ENCODE measurements around the gene SCGB1C2.

The SCGB1C2 gene

GRCh38 chr17:180381-181244, 43.2 kb downstream of the SCGB1C2 start:
- Histone ChIP-seq H3K9me3 (ENCODE audit: control insufficient read depth in 5 of 5, low read length in 5 of 5) (no peaks in the 10 kb centered on the region), H3K27ac (ENCODE audit: low read depth, low read length) (peak overlapping the region; percentile 11), H3K9ac (ENCODE audit: low read length in 5 of 5) (peak overlapping the region in 2 of 5 donors; percentile 53 to 56), H3K4me3 (ENCODE audit: low read depth in 1 of 5, low read length in 5 of 5) (peak overlapping the region in 4 of 5 donors; percentile 42 to 70 (median 61)), H3K27me3 (ENCODE audit: control insufficient read depth in 5 of 5, insufficient read depth in 4 of 5, low read length in 5 of 5) (peaks cover 20 to 42% (median 35%) of the 10 kb centered on the region in 5 donors), H3K36me3 (ENCODE audit: control insufficient read depth in 5 of 5, insufficient read depth in 5 of 5, low read length in 5 of 5) (no peaks in the 10 kb centered on the region), H3K4me1 (ENCODE audit: control insufficient read depth in 5 of 5, insufficient read depth in 5 of 5, low read length in 5 of 5) (peaks cover 1 to 47% (median 15%) of the 10 kb centered on the region in 5 donors)

GRCh38 chr17:181245-182049, 44.1 kb downstream of the SCGB1C2 start, which contains the start of gene DOC2B:
Gene DOC2B (minus strand): TSS chr17:181650. CDS start chr17:181479, 171 bp downstream.
- Histone ChIP-seq H3K27me3 (ENCODE audit: control insufficient read depth in 5 of 5, insufficient read depth in 4 of 5, low read length in 5 of 5) (peaks cover 20 to 42% (median 35%) of the 10 kb centered on the region in 5 donors), H3K9ac (ENCODE audit: low read length in 5 of 5) (peak within 1 kb of the TSS in 2 of 5 donors; percentile 53 to 56)

GRCh38 chr17:182050-182751, 44.8 kb downstream of the SCGB1C2 start:
- peaks cover 1 to 47% (median 15%) of the 10 kb centered on the region in 5 donors for H3K4me1 ChIP-seq (ENCODE audit: control insufficient read depth in 5 of 5, insufficient read depth in 5 of 5, low read length in 5 of 5)
- peaks cover 20 to 41% (median 35%) of the 10 kb centered on the region in 5 donors for H3K27me3 ChIP-seq (ENCODE audit: control insufficient read depth in 5 of 5, insufficient read depth in 4 of 5, low read length in 5 of 5)
- H3K36me3 ChIP-seq (ENCODE audit: control insufficient read depth in 5 of 5, insufficient read depth in 5 of 5, low read length in 5 of 5), result no peaks in the 10 kb centered on the region
- no peak overlapping the region for H3K9ac ChIP-seq (ENCODE audit: low read length in 5 of 5)
- no peaks in the 10 kb centered on the region for H3K9me3 ChIP-seq (ENCODE audit: control insufficient read depth in 5 of 5, low read length in 5 of 5)
- no peak overlapping the region for H3K27ac ChIP-seq (ENCODE audit: low read depth, low read length)
- H3K4me3 ChIP-seq (ENCODE audit: low read depth in 1 of 5, low read length in 5 of 5), result peak overlapping the region; percentile 51 to 70 (median 63)

More at GRCh38 chr17:181245-182049, 44.1 kb downstream of the SCGB1C2 start, which contains the start of gene DOC2B:
- Histone ChIP-seq H3K36me3 (ENCODE audit: control insufficient read depth in 5 of 5, insufficient read depth in 5 of 5, low read length in 5 of 5) (no peaks in the 10 kb centered on the region), H3K27ac (ENCODE audit: low read depth, low read length) (no peak within 1 kb of the TSS), H3K4me1 (ENCODE audit: control insufficient read depth in 5 of 5, insufficient read depth in 5 of 5, low read length in 5 of 5) (peaks cover 1 to 47% (median 15%) of the 10 kb centered on the region in 5 donors), H3K9me3 (ENCODE audit: control insufficient read depth in 5 of 5, low read length in 5 of 5) (no peaks in the 10 kb centered on the region), H3K4me3 (ENCODE audit: low read depth in 1 of 5, low read length in 5 of 5) (peak within 1 kb of the TSS; percentile 60 to 70 (median 63))

GRCh38 chr17:183021-183420, 45.7 kb downstream of the SCGB1C2 start:
- H3K4me3 ChIP-seq (ENCODE audit: low read depth in 1 of 5, low read length in 5 of 5), result no peak overlapping the region
- H3K27me3 ChIP-seq (ENCODE audit: control insufficient read depth in 5 of 5, insufficient read depth in 4 of 5, low read length in 5 of 5), result peaks cover 17 to 35% (median 32%) of the 10 kb centered on the region in 5 donors
- no peaks in the 10 kb centered on the region for H3K36me3 ChIP-seq (ENCODE audit: control insufficient read depth in 5 of 5, insufficient read depth in 5 of 5, low read length in 5 of 5)
- H3K27ac ChIP-seq (ENCODE audit: low read depth, low read length), result no peak overlapping the region
- peak overlapping the region in 1 of 5 donors; percentile 14 for H3K9ac ChIP-seq (ENCODE audit: low read length in 5 of 5)
- H3K4me1 ChIP-seq (ENCODE audit: control insufficient read depth in 5 of 5, insufficient read depth in 5 of 5, low read length in 5 of 5), result peaks cover 1 to 44% (median 15%) of the 10 kb centered on the region in 5 donors
- H3K9me3 ChIP-seq (ENCODE audit: control insufficient read depth in 5 of 5, low read length in 5 of 5), result no peaks in the 10 kb centered on the region

- Histone ChIP-seq H3K4me3 (ENCODE audit: low read depth in 1 of 5, low read length in 5 of 5) (no peak overlapping the region), H3K9ac (ENCODE audit: low read length in 5 of 5) (no peak overlapping the region), H3K36me3 (ENCODE audit: control insufficient read depth in 5 of 5, insufficient read depth in 5 of 5, low read length in 5 of 5) (no peaks in the 10 kb centered on the region), H3K4me1 (ENCODE audit: control insufficient read depth in 5 of 5, insufficient read depth in 5 of 5, low read length in 5 of 5) (peaks cover 1 to 25% (median 10%) of the 10 kb centered on the region in 5 donors), H3K9me3 (ENCODE audit: control insufficient read depth in 5 of 5, low read length in 5 of 5) (no peaks in the 10 kb centered on the region), H3K27me3 (ENCODE audit: control insufficient read depth in 5 of 5, insufficient read depth in 4 of 5, low read length in 5 of 5) (peaks cover 10 to 25% (median 20%) of the 10 kb centered on the region in 5 donors), H3K27ac (ENCODE audit: low read depth, low read length) (no peak overlapping the region)
Measured at GRCh38 chr17:185445-186138, 48.2 kb downstream of the SCGB1C2 start.

- Histone ChIP-seq H3K4me1 (ENCODE audit: control insufficient read depth in 5 of 5, insufficient read depth in 5 of 5, low read length in 5 of 5) (peaks cover 1 to 20% (median 5%) of the 10 kb centered on the region in 5 donors), H3K36me3 (ENCODE audit: control insufficient read depth in 5 of 5, insufficient read depth in 5 of 5, low read length in 5 of 5) (no peaks in the 10 kb centered on the region), H3K4me3 (ENCODE audit: low read depth in 1 of 5, low read length in 5 of 5) (no peak overlapping the region), H3K27ac (ENCODE audit: low read depth, low read length) (no peak overlapping the region), H3K9ac (ENCODE audit: low read length in 5 of 5) (no peak overlapping the region), H3K27me3 (ENCODE audit: control insufficient read depth in 5 of 5, insufficient read depth in 4 of 5, low read length in 5 of 5) (peaks cover 9 to 19% (median 14%) of the 10 kb centered on the region in 5 donors), H3K9me3 (ENCODE audit: control insufficient read depth in 5 of 5, low read length in 5 of 5) (no peaks in the 10 kb centered on the region)
Measured at GRCh38 chr17:187130-187529, 49.8 kb downstream of the SCGB1C2 start.
